ENCODE results near the gene KRT13.

Gene KRT13

DNA sequence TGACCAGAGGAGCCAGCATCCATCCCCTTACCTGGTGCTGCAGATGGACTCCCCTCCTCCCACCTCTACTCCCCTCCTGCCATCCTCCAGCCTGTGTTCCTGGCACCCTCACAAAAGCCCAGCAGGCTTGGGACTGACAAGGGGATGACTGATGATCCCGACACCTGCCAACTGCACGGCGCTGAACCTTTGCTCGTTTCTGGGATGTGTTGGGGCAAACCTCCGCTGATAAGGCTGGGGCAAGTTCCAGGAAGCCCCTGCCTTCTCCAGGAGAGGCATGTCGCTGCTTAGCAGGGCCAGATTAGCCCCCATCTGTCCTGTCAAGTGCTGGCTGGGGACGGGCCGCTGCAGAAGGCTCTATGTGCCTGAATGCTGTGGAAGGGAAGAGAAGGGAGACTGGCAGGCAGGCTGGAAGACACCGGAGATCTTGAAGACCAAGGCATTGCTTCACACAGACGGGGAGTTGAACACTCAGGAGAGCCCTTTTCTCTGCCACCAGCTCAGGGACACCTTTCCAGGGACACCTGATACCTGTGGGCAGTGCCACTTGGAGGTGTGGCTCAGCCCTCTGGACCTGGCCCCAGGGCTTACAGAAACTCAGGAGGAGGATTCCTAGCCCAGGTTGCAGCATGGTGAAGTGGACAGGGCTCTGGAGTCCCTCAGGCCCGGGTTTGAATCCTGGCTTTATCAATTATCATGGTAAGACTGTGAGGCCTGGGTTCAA, 14.3 kb upstream of the KRT13 start:
- DNase-seq (ENCODE audit: low read depth) = no peak

- DNase-seq (ENCODE audit: low read depth) = no peak
These were observed 13.5 kb upstream of the KRT13 start, which contains the start of gene KRT15 for GRCh38 chr17:41518789-41519449. TSS of gene KRT15 (minus strand) at chr17:41518890. CDS start at chr17:41518827, 63 bp downstream.

DNA sequence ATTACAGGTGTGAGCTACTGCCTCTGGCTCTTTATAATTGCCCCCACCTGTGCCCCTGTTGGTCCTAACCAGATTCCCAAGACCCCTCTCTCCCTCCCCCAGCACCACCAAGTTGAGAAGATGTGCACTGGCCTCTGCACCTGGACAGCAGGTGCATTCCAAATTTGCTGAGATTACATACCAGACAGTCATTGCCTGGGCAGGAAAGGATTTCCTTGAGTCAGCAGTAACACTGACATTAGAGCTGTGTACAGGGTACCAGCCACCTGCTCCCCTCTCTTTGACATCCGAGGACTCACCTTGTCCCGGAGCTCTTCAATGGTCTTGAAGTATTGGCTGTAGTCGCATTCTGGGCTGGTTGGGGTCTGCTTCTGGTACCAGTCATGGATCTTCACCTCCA, 12.6 kb upstream of the KRT13 start:
- DNase-seq (ENCODE audit: low read depth) = no peak

- DNase-seq (ENCODE audit: low read depth) = no peak
These were observed 11.4 kb upstream of the KRT13 start for GRCh38 chr17:41516830-41517283.

GRCh38 chr17:41516147-41516829, 10.9 kb upstream of the KRT13 start:
- DNase-seq (ENCODE audit: low read depth) = no peak

GRCh38 chr17:41513168-41513547, 7.7 kb upstream of the KRT13 start:
- no peak for DNase-seq (ENCODE audit: low read depth)

DNA sequence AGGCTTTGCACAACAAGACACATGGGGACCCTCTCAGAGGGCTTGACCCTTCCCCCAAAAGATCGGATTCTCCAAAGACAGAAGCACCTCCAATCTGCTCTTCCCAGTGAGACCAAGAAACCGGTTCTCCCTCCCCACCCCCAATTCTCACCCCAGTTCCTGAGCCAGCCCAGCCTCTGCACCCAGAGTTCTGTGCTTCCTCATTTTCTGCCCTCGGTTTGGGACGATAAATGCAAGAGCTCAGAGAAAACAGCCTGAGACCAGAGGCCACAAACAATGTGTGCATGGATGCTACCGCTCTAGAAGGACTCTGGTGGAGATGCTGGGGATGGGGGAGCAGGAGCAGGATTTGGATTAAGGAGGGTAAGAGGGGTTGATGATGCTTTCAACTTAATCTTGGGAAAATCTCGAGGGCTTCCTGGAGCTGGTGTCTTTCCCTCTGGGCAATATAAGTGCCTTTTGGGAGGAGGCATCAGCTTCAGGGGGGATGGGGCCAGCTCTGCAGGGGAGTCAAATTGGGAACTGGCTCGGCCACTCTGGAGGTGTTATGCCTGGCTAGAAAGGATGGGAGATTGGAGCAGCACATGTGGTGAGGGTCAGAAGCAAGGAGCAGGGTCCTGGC, 7.2 kb upstream of the KRT13 start:
- no peak for DNase-seq (ENCODE audit: low read depth)

DNA sequence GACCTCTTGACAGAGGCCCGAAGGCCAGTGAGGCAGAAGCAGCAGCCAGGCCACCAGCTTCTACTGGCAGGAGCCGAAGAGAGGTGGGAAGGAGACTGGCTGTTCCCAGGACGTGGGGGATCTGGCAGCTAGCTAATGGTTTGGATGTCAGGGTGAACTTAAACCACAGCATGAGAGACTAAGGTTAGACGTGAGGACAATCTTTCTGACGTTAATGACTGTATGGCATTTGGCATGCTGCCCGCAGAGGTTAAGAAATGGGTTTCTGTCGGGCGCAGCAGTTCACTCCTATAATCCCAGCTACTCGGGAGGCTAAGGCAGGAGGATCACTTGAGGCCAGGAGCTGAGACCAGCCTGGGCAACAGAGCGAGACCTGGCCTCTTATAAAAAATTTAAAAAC, 6.3 kb upstream of the KRT13 start:
- DNase-seq (ENCODE audit: low read depth) = no peak

DNA sequence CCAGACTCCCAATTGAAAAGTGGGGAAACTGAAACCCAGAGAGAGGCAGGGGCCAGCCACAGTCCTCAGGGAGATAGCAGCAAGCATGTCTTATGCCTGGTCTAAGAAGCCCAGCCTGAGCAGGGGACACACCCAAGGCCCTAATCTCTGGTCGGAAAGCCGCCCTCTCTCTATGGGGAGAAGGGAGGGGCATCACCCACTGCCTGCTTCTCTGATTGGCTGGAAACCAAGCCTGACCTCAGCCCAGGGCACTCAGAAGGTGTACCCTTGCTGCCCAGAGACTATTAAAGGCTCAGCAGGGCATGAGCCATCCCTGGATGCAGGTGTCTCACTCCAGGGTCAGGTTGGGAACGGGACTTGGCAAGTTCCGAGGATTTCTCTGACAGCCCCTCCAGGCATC, 5.7 kb upstream of the KRT13 start:
- no peak for DNase-seq (ENCODE audit: low read depth)

- no peak for DNase-seq (ENCODE audit: low read depth)
These were observed 5.0 kb upstream of the KRT13 start for GRCh38 chr17:41510251-41511065.

GRCh38 chr17:41507315-41507880, 2.0 kb upstream of the KRT13 start:
- DNase-seq (ENCODE audit: low read depth) = no peak

- DNase-seq (ENCODE audit: low read depth) = no peak
These were observed 676 bp upstream of the KRT13 start for GRCh38 chr17:41505809-41506767.

GRCh38 chr17:41504246-41504977, 1.0 kb downstream of the KRT13 start:
- no peak for DNase-seq (ENCODE audit: low read depth)

GRCh38 chr17:41503202-41503601, 2.2 kb downstream of the KRT13 start:
- no peak for DNase-seq (ENCODE audit: low read depth)

DNA sequence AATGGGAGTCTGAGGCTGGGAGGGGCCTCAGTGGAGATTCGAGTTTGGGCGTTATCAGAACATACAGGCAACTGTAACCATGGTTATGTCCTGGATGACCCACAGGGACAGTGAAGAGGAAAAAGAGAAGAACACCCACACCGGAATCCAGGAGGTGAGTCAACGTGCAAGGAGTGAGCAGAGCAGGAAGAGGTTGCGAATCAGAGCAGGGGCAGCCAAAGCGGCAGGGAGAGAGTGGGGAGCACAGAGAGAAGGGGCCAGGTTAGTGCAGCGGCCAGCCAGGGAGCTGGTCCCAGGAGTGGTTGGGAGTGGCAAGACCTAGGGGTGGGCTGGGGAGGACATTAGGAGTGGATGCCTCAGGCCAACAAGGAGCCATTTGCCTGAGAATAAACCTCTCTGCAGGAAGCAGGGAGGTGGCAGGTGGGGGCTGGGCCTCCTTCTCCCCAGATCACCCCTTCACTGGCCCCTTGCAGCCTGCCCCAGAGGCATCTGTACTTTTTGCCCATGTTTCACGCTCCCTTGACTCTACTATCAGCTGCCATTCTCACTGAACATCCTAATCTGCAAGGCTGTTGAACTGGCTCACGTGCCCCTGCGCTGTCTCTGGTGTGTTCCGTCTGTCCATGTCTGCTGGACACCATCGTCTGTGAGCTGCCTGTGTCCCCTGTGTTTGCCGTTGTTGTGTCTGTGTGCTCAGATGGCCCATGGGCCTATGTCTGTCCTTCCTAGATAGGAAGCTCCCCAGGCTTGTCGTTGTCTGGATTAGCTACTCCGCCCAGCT, 5.1 kb downstream of the KRT13 start:
- no peak for DNase-seq (ENCODE audit: low read depth)

GRCh38 chr17:41499714-41500113, 5.7 kb downstream of the KRT13 start:
- no peak for DNase-seq (ENCODE audit: low read depth)

DNA sequence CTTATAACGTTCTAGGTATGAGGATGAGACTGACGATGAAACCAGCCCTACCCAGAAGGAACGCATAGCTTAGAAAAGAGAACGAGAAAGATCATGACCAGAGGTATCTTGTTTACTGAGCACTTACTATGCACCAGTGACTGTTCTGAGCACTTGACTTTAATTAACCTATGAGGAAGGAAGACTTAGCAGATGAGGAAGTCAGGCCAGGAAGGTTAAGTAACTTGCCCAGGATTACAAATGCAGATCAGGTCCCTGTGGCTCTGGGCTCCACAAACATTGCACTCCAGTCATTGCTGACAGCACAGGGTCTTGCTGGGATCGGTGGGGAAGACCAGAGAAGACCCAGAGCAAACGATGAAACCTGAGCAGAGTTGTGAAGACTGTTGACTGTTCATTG, 7.1 kb downstream of the KRT13 start:
- DNase-seq (ENCODE audit: low read depth) = no peak

DNA sequence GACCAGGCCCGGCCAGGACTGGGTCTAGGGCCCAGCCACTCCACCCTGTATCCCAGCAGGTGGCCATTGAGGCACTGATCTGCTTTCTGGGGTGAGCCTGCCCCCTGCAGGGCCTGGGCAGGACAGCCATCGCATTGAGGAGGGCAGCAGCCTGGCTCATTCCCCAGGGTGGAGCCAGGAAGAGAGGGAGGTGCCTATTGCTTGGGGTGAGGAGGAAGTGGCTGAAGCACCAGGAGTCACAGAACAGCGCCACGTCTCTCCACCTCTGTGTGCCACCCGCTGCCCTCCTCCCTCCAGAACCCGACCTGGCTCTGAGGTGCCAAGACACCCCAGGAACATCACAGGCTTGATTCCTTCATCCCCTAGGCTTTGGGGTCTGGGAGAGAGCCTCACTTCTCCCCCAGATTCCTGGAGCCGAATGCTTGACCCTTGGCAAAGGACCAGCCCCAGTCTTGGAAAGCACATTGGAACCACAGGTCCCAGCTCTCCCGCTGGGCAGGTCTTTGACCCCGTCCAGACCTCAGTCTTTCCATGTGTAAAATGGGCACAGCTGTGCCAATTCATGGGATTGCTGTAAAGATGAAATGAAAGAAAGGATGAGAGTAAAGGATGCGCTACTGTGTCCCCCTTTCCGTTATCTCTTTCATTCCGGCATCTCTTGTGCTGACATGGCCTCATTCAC, 8.5 kb downstream of the KRT13 start:
- DNase-seq (ENCODE audit: low read depth) = peak; percentile 22

Data from T follicular helper cell (primary cell).